NCI-H748 (cell line): Measurements from ENCODE around the gene RAI14.

Source experiments
- DNase-seq: peaks from one replicate; lab custom pipeline; 2025; ENCODE audit not compliant: unreplicated experiment; lab: John Stamatoyannopoulos, UW

RAI14 gene

DNA sequence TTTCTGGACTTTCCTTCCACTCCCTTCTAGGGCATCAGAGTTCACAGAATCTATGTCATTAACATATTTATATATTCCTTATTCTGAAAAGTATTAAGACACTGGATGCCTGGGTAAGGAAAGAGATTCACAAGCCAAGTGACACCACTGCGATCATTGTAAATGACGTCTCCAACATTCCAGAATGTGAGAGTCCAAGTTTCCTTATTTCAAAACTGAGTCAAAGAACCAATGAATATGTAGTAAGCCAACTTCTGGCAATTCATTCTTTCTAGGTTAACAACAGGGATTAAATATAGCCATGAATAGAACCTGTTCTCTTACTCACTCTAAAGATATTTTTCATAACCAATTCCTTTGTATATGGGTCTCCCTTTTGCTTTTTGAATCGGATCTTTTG lies 18.1 kb downstream of the RAI14 start:
- no peak for DNase-seq

DNA sequence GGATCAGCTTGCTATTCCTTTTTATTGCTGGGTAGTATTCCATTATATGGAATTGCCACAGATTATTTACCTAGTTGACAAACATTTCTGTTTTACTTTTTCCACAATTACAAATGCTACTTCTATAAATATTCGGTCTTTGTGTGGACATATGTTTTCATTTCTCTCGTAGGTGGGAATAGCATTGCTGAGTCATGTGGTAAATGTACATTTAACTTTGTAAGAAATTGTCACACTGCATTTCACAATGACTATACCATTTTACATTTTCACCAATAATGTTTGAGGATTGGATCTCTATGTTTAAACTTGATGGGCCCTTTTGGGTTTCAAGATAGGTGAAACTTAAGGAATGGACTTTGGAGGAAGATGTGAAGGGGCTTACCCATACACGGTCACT lies 19.7 kb downstream of the RAI14 start:
- DNase-seq, result no peak

DNA sequence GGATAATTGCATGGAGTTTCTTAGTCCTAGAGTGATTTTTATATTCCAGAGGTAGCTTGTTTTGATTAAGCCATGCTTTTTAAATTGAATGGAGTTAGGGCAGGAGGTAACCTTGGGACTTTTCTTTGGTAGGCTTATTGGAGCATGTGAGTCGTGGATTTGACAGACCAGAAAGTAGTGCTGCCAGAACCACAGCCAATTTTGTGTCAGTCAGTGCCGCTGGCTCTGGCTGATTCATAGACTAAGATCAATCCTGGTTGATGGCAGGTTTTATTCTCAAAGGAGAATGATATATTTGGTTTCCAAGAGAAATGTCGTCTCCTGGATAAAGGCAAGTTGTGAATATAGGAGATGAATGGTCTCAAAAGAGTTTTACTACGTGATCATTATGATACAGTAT lies 20.3 kb downstream of the RAI14 start:
- no peak for DNase-seq

DNA sequence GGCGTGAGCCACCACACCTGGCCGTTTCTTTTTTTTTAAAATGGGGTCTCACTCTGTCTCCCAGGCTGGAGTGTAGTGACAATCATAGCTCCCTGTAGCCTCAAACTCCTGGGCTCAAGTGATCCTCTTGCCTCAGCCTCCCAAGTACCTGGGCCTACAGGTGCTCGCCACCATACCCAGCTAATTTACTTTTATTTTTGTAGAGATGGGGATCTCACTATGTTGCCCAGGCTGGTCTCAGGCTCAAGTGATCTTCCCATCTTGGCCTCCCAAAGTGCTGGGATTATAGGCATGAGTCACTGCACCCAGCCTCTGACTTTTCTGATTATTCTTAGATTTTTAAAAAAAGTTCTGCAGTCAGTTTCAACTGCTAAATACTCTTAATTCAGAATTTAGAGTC lies 21.3 kb downstream of the RAI14 start:
- no peak for DNase-seq

DNA sequence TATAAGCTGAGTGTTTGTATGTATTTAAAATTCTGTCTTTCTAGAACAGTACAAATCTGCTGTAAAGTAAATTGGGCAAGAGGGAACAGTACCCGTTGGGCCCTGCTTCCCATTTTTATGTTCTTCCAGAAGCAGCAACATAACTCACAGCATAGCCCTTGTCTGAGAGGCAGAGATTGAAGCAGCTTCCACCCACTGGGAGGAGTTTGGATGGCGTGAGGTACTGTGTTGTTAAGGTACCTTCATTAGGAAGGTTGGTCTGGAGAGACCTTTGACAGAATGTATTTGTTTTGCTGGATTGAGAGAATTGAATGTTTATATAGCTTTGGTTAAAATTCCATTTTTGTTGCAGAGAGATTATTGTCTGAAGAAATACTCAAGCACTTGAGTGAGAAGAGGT lies 24.8 kb downstream of the RAI14 start:
- DNase-seq, result no peak

DNA sequence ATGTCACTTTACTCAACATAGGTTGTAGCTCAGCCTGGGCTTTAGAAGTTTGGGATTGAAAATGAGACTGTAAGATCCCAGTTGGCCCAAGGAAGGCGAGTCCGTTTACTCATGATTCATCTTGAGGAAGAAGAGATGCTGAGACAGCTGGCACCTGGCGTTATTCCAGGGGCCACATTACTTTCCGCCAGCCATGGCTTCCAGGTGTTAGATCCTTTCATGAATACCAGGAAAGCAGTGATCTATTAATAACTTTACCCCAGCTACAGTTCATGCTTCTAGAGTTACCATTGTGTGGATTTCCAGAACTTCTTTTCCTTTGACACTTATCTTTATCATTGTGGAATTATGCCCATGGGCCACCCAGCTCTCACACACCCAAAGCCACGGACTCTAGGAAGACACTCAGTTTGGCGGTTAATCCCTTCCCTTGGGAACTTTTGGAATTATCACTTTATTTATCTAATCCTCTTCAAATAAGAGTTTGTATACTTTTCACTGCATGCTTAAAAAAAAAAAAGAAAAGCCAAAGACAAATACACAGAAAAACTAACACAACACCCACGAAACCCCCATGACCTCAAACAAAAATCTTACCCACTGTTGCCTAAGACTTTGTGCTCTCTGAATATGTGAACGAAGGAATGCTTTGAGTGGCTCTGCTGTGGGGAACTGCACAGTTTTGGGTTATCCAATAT lies 26.9 kb downstream of the RAI14 start:
- DNase-seq, result peak; percentile 31

DNA sequence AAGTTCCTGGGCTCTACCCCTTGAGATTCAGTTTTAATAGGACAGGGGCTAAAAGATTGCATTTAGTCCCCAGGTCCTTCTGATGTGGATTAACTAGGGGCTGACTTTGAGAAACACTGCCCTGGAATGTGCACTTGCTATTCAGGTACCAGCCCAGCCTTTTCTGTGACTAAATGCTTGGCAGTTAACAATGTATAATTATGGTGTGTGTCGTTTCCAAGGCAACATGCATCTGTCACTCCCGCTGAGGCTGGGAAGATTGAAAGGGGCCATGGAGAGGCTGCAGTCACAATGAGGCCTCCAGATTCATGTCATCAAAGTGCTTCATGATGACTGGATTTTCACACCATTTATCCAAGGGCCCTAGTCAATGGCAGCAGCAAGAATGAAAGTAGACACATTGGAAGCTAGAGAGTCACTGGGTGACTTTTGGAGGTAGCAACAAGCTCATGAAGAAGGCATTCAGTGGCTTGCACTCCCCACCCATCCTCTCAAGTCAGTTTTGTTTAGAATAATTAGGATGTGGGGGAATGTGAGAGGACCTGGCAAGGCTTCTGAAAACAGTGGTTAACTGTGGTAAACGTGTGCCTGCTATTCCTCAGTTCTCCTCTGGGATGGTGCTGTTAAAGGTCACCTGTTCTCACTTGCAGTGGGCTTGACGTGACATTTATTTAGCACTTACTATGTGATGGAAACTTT lies 28.3 kb downstream of the RAI14 start:
- DNase-seq, result peak; percentile 100

DNA sequence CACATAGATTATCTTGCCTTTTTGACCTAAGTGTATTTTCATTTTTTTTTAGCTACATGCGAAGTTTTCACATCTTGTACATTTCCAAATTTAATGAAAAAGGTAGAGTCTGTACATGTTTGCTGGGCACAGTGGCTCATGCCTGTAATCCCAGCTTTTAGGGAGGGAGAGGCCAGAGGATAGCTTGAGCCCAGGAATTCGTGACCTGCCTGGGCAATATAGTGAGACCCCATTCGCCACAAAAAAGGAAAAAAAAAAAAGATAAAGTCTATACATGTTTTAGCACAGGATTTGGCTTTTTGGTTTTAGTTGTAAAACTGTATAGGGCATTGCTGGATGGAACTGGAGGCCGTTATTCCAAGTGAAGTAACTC lies 28.8 kb downstream of the RAI14 start:
- DNase-seq, result no peak

DNA sequence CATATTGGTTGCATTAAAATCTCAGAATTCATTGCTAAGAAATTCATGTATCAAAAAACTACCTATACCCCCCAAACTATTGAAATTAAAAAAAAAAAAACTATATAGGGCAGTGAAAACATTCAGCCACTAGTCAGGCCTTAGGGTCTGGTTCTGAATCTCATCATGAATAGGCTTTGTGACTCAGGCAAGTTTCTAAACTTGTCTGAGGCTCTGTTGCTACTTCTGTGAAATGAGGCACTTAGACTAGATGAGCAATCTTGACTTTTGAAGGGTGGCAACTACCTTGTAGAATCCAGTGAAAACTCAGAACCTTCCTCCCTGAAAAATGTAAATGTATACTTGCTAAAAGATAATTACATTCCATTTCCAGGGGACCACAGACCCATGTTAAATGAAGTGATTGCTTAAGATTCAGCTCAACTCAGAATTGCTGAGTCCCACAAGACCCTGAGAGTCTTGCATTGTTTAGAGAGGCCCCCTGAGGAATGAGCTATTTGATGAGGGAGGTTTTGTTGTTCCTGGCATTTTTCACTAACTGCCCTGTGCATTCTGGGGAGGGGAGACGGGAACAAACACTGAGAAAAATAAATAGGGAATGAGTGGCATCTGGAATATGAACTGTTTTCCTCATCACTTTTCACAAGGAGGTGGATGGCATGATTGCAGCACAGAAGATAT lies 29.5 kb downstream of the RAI14 start:
- no peak for DNase-seq

DNA sequence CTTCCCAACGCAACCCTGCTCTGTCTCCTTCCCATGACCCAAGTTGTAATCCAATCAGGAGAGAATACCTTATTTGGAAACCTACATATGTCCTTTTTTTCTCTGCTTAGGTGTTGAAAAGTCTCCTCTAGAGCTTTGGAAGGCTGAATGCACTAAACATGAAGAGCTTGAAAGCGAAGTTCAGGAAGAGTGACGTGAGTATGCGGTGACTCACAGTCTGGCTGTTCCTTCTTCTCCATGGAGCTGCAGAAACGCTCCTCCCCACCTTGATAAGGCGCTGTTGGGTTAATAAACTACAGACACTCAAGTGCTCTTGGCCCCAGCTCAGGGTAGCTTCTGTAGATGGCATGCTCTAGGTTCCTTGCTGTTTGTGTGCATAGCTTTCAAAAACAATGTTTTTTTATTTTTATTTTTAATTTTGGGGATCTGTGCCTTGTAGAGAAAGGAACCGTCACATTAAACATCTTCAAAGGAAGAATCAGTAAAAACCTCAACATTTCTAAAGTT lies 30.7 kb downstream of the RAI14 start:
- DNase-seq, result no peak

DNA sequence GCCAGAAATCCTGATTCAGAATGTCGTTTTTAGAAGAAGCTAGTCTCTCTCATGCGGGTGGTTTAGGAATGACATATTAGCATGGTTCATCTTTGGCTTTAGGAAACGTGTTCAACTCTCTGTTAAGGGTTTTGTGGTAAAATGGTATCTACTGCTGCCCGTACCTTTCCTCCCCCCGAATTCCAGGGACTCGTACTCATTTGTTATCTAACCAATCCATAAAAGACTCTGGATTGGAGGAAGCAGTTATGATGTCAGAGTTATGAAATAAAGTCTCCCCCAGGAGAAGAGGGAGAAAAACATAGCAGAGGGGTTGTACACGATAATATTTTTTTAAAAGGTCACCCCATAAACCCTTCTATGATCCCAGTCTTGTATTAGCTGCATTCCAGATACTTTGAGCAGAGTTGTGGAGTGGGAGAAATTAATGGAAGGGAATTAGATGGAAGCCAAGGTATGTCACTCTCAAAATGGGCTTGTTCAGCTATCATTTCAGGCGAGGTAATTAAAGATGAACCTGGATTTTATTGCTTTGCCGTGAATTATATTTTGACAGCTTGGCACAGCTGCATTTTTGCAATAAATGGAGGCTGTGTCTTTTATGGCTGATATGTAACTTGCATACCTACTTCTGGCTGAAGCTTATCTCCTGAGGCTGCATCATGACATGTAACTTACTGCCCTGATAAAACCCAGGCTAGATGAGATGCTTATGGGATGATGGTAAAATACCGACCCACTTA lies 31.3 kb downstream of the RAI14 start:
- DNase-seq, result no peak

DNA sequence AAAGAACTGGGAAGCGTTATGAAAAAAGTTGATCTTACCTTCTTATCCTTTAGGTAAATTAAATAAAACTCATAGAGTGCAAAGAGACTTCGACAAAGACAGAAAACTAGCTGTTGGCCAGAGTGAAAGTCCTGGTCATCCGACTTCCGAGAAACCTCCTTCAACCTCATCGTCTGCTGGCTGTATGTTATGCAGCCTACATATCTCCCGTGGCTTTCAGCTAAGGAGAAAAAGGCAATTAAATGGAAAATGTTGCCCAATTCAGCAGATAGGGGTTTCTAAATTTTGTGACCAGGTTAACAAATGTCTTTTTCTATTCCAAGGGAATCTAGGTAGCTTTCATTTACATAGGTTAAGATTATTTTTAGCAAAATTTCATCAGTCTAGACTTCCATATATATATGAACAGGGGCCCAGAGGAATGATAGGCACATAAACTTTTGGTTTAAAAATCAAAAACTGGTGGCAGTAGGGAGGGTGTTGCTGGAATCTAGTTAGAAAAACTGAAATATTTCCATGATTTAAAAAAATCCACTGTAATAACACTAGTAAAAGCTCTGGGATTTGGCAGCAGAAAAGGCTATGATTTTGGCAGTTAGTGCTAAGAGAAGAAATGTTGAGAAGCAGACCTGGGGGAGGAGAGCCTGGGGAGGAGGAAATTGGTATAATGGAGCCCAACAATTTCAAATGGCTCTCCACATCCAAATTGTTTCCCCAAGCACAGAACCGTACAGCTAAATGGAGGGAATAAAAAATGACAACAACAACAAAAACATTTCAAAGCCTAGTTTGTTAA lies 32.1 kb downstream of the RAI14 start:
- no peak for DNase-seq

DNA sequence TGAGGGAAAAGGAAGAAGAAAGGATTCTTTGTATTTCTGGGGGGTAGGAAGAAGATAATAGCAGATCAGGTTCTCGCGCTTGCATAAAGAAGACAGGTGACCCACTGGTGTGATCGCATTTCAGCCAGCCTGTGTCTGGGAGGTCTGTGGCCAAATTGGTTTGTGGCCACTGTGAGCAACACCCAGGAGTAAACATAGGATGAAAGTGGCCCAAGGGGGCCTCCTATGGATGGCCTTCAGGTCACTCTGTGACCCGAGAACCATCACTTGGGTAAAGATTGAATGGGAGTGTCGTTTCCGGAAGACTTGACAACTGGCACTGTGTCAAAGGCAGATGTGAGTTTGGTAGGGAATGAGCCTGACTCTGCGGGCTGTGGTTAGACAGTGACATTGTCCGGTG lies 34.2 kb downstream of the RAI14 start:
- peak; percentile 41 for DNase-seq

DNA sequence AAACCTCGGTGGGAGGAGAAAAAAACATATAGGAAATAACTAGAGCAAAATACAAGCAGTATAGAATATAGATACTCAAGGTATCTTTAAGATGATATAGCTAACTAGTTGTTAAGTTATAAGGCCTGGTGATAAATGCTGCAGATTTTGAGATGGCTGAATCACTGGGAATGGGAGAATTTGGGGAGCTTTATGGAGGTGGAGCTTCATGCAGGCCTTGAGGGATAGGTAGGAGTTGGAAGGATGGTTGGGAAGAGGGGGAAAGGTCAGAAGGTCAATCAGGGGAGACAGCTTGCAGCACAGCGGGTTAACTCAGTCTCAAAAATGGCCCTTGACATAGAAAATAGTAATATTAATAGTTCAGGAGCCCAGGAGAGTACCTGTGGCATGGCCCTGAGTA lies 34.8 kb downstream of the RAI14 start:
- DNase-seq, result no peak

DNA sequence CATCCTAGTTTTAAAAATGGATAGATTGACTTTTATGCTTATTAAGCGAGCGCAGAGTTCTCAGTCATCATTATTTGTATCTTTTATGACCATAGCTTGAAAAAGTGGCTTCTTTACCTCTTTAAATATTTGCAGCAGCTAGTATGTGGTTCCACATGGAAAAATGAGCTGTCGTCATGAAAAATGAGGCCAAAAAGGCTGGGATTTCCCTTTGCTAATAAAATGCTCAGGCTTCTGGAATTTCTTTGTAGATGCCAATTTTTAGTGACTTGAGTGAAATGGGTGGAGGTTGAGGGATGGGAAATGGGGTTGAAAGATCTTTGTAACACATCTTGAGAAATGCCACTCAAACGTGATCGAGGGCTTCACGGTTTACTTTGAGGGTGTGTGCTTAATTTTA lies 35.2 kb downstream of the RAI14 start:
- no peak for DNase-seq

DNA sequence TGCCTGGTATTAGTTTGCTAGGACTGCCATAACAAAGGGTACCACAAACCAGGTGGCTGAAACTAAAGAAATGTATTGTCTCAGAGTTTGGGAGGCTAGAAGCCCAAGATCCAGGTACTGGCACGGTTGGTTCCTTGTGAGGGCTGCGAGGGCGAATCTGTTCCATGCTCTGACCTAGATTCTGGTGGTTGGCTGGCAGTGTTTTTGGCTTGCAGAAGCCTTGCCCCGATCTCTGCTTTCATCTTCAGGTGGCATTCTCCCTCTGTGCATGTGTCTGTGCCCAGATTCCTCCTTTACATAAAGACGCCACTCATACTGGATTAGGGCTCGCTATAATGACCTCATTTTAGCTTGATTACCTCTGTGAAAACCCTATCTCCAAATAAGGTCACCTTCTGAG lies 36.7 kb downstream of the RAI14 start:
- no peak for DNase-seq

DNA sequence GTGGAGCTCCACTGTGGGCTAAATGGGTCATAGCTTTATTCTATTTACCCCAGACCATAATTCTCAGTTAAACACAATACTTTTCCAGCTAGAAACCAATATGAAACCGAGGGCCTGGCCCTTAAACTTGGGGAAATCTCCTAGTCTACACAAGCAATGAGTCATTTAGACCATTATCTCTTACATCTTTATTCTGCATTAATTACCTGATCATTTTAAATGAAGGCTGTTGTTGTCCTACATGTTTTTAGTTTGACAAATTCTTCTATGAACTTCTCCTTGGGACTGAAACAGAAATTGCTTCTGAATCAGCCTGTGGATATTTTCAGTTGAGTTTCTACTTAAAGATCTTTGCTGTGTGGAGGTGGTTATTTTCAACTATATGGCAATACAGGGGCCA lies 37.9 kb downstream of the RAI14 start:
- DNase-seq, result no peak

DNA sequence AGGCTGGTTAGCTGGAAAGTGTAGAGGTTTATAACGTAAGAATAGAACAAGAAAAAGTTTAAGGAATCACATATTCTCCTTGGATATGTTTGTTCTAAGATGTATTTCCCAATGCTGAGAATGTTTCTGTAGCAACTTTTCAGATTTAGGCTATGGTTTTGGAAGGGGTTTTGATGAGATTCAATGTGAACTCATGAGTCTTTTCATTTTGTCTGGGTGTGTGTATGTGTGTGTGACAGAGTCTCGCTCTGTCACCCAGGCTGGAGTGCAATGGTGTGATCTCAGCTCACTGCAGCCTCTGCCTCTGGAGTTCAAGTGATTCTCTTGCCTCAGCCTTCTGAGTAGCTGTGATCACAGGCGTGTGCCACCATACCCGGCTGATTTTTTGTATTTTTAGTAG lies 38.6 kb downstream of the RAI14 start:
- DNase-seq, result no peak

DNA sequence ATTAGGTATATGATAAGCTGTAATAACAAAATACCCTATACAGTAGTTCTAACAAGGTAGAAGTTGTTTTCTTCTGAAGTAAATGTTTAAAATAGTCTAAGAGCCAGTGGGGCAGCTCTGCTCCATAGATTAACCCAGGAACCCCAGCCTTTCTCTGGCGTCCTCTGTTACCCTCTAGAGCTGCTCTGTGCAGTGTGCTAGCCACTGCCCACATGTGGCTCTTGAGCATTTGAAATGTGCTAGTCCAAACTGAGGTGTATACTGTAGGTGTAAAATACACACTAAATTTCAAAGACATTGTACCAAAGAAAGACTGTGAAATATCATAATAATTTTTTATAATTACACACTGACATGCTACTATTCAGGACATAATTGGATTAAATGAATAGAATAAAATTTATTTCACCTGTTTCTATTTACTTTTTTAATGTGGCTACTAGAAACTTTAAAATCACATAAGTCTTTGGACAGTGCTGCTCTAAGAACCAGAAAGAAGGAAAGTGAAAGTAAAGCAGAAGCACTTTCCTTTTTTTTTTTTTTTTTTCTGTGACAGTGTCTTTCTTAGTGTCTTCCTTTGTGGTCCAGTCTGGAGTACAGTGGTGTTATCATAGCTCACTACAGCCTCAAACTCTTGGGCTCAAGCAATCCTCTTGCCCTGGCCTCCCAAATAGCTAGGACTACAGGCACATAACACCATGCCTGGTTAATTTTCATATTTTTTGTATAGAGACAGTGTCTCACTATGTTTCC lies 39.3 kb downstream of the RAI14 start:
- DNase-seq, result no peak
